ENCODE measurements around the gene TIMP4. TPM values are rescaled to one million over a fixed set of nuclear protein-coding genes. Genes with fewer than 3 reads are reported as not detected.

Gene TIMP4
- total RNA-seq, 1 experiment from 2014 or later: 8.4 TPM

DNA sequence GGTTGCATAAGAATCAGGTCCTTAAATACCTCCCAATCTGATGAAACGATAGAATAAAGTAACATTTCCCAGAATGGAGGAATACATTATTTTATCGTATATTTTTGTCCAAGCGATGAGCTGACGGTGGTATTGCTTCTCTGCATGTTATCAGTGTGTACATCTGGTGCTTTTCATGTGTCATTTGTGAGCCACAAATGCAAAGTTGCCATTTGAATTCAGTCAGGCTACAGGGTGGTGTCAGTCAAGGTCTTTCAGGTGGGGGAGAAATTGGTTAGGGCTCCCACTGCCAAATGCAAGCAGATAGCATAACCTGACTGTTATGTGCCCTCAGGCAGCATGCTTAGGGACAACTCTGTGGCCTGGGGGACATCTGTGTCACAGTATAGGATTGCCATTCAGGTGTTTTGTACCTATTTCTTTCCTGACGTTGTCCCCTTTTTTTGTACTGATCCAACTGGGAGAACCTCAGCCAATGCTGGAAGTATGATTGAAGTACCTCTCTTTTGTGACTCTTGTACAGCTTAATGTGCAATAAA is 26.5 kb upstream of the TIMP4 start:
- H3K23ac ChIP-seq (ENCODE audit: insufficient read length, low read depth, low read length): no peak overlapping the region
- H4K5ac ChIP-seq (ENCODE audit: insufficient read length, low read depth, low read length): no peak overlapping the region
- no peaks in the 10 kb centered on the region for H3K27me3 ChIP-seq (ENCODE audit: insufficient read depth, low read length)
- no peak overlapping the region for H4K91ac ChIP-seq (ENCODE audit: insufficient read length, low read depth, low read length)
- H4K20me1 ChIP-seq (ENCODE audit: control insufficient read depth, insufficient read depth, insufficient read length): no peaks in the 10 kb centered on the region
- H3K56ac ChIP-seq (ENCODE audit: insufficient read length, low read depth, low read length): no peak overlapping the region
- Mint-ChIP-seq H3K9me3 (no peaks in the 10 kb centered on the region; a peak in 1 of 5 replicates), H3K4me3 (no peak overlapping the region), H3K27ac (no peak overlapping the region), H3K4me1 (peaks cover 2 to 4% of the 10 kb centered on the region in 2 experiments; a peak in 1 of 4 replicates), H3K36me3 (ENCODE audit: insufficient read depth in 1 of 3, low read depth in 3 of 3) (no peaks in the 10 kb centered on the region; a peak in 3 of 7 replicates), H3K27me3 (ENCODE audit: low read depth) (no peaks in the 10 kb centered on the region)
- H3K79me1 ChIP-seq (ENCODE audit: insufficient read depth, low read depth, low read length, poor library complexity, severe bottlenecking): no peaks in the 10 kb centered on the region
- H2BK12ac ChIP-seq (ENCODE audit: insufficient read length, low read depth, low read length): no peak overlapping the region
- no peak overlapping the region for H2BK5ac ChIP-seq (ENCODE audit: insufficient read length, low read length)
- H3K9me3 ChIP-seq (ENCODE audit: control insufficient read depth, low read depth, low read length): no peaks in the 10 kb centered on the region
- no peak overlapping the region for H3K18ac ChIP-seq (ENCODE audit: insufficient read length, low read depth, low read length)
- no peak overlapping the region for H3K14ac ChIP-seq (ENCODE audit: insufficient read depth, low read length)
- TF ChIP-seq, protein P1, sequence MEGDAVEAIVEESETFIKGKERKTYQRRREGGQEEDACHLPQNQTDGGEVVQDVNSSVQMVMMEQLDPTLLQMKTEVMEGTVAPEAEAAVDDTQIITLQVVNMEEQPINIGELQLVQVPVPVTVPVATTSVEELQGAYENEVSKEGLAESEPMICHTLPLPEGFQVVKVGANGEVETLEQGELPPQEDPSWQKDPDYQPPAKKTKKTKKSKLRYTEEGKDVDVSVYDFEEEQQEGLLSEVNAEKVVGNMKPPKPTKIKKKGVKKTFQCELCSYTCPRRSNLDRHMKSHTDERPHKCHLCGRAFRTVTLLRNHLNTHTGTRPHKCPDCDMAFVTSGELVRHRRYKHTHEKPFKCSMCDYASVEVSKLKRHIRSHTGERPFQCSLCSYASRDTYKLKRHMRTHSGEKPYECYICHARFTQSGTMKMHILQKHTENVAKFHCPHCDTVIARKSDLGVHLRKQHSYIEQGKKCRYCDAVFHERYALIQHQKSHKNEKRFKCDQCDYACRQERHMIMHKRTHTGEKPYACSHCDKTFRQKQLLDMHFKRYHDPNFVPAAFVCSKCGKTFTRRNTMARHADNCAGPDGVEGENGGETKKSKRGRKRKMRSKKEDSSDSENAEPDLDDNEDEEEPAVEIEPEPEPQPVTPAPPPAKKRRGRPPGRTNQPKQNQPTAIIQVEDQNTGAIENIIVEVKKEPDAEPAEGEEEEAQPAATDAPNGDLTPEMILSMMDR (conservative IDR thresholded peaks at IDR 0.05): no peak
- no peak overlapping the region for H4K8ac ChIP-seq (replicated peaks; ENCODE audit: insufficient read length, low read depth, low read length)
- no CpG with 5 or more reads among the region's 5 CpGs for WGBS (ENCODE audit: extremely low coverage, insufficient read length, low lambda C conversion rate)
- H2BK15ac ChIP-seq (ENCODE audit: low read depth, low read length): no peak overlapping the region
- no peak overlapping the region for H2AK5ac ChIP-seq (ENCODE audit: insufficient read length, low read length)
- H3K4me2 ChIP-seq (ENCODE audit: insufficient read depth, insufficient read length, low read length): no peak overlapping the region
- no peak for DNase-seq
- no peak overlapping the region for H3K4ac ChIP-seq (ENCODE audit: low read depth, low read length)
- H2AFZ ChIP-seq (ENCODE audit: low read length): no peak overlapping the region
- no peak overlapping the region for H3K27ac ChIP-seq (ENCODE audit: insufficient read length, low read depth, low read length)
- H3K9ac ChIP-seq (ENCODE audit: extremely low read depth, insufficient read length, low read length): no peak overlapping the region
- no peak overlapping the region for H2BK20ac ChIP-seq (ENCODE audit: low read depth, low read length, poor library complexity, severe bottlenecking)
- no peaks in the 10 kb centered on the region for H3K4me1 ChIP-seq (ENCODE audit: insufficient read depth, low read length)
- no peak overlapping the region for H3T11ph ChIP-seq (ENCODE audit: low read length)
- H2BK120ac ChIP-seq (ENCODE audit: low read depth, low read length, poor library complexity, severe bottlenecking): no peak overlapping the region
- H3K23me2 ChIP-seq (ENCODE audit: insufficient read length, low read depth, low read length, poor library complexity, severe bottlenecking): no peaks in the 10 kb centered on the region
- H3K79me2 ChIP-seq (ENCODE audit: insufficient read depth, low read length): no peaks in the 10 kb centered on the region
